Muscle layer of duodenum (tissue), 2 donors: ENCODE data around the gene NOL4L.

Experiments
- H3K27ac ChIP-seq: one replicate; pipeline ENCODE4 v1.7.0; 2013; ENCODE audit warnings: mild to moderate bottlenecking, low read length
- H3K27me3 ChIP-seq: one replicate; pipeline ENCODE4 v1.7.0; 2013; ENCODE audit warnings: low read depth, mild to moderate bottlenecking, control low read depth, low read length
- H3K36me3 ChIP-seq, 2 donors: one replicate each; pipeline ENCODE4 v1.7.0; 2013; ENCODE audit warnings: low read length in 2 of 2, control low read depth in 1 of 2, mild to moderate bottlenecking in 1 of 2; ENCODE audit not compliant: insufficient read depth in 2 of 2, control insufficient read depth in 1 of 2
- H3K4me1 ChIP-seq, 2 donors: one replicate each; pipeline ENCODE4 v1.7.0; 2013; ENCODE audit warnings: low read length in 2 of 2, mild to moderate bottlenecking in 2 of 2, control low read depth in 1 of 2, moderate library complexity in 1 of 2; ENCODE audit not compliant: insufficient read depth in 2 of 2, control insufficient read depth in 1 of 2
- H3K4me3 ChIP-seq, 2 donors: one replicate each; pipeline ENCODE4 v1.7.0; 2013; ENCODE audit warnings: low read length in 2 of 2, low read depth in 1 of 2, mild to moderate bottlenecking in 1 of 2
- H3K9me3 ChIP-seq, 2 donors: one replicate each; pipeline ENCODE4 v1.7.0; 2013; ENCODE audit warnings: low read length in 2 of 2, control low read depth in 1 of 2, mild to moderate bottlenecking in 1 of 2; ENCODE audit not compliant: control insufficient read depth in 1 of 2
- donor health status: healthy.

Gene NOL4L

DNA sequence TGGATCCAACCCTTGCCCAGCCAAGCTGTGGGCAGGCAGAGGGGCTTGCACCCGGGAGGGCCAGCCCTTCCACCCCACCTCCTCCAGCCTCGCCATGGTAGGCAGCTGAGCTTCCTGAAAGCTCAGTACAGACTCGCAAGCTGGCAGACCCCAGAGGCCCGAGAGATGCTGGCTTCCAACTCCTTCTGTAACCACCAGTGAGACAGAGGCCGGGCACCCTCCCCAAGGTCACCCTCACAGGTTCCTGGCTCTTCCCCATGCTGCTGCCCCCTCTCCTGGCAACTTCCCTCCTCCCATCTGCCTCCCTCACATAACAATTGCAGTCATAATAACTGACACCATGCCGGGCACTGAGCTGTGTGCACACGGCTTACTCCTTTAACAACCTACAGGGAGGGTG, 26.2 kb upstream of the NOL4L start:
- H3K9me3 ChIP-seq, result no peaks in the 10 kb centered on the region
- H3K27ac ChIP-seq, result no peak overlapping the region
- H3K4me3 ChIP-seq, result no peak overlapping the region

DNA sequence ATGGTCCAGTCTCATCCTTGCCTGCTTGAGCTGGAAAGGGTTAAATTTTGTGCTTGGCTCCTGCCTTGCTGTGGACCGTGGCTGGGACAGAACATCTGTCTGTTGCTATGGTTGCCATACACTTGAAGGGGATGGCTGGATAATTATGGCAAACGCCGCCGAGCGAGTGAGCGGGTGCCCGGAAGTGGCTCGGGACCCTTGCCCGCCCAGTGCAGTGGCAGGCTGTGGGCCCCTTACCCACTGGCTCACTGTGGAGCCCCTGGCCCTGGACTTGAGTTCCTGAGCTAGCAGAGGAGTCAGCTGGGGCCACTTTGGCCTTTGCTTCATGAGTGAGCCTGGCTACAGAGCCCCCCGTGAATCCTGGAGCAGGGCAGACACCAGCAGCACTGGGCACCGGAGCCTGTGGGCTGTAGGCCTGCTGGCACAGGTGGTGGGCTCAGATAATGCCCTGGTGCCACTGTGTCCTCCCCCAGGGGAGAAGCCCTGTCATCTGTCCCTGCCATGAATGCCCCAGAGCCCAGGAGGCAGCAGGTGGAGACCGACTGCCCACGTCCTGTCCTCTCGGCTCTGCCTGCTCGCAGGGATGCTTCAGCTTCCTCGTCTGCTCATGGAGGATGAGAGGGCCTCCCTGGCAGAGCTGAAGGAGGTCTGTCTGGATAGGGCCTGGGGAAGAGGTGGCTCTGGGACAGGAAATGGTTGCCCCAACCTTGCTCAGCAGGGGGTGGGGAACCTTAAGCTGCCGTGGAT, 25.5 kb upstream of the NOL4L start:
- H3K4me3 ChIP-seq, result no peak overlapping the region
- no peak overlapping the region for H3K27ac ChIP-seq
- H3K4me1 ChIP-seq, result no peaks in the 10 kb centered on the region
- H3K9me3 ChIP-seq, result no peaks in the 10 kb centered on the region
- H3K36me3 ChIP-seq, result no peaks in the 10 kb centered on the region
- no peaks in the 10 kb centered on the region for H3K27me3 ChIP-seq

More for the DNA sequence above, 26.2 kb upstream of the NOL4L start:
- no peaks in the 10 kb centered on the region for H3K4me1 ChIP-seq
- no peaks in the 10 kb centered on the region for H3K36me3 ChIP-seq
- no peaks in the 10 kb centered on the region for H3K27me3 ChIP-seq

DNA sequence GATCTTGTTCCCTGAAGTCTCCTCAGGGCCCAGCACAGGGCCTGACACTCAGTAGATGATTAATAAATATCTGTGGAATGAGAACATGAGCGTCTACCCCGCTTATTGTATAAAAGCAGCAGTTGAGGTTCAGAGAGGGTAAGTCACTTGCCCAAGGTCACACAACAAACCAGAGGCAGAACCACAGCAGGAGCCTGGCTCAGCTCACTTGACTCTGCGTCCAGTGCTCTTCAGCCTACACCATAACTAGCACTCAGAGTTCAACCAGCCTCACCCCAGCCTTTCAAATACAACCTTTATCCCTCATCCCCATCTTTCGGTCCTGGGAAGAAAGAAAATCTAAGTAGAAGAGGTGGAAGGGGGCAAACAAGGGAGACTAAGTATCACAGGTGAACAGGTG, 24.9 kb upstream of the NOL4L start:
- H3K27me3 ChIP-seq, result no peaks in the 10 kb centered on the region

DNA sequence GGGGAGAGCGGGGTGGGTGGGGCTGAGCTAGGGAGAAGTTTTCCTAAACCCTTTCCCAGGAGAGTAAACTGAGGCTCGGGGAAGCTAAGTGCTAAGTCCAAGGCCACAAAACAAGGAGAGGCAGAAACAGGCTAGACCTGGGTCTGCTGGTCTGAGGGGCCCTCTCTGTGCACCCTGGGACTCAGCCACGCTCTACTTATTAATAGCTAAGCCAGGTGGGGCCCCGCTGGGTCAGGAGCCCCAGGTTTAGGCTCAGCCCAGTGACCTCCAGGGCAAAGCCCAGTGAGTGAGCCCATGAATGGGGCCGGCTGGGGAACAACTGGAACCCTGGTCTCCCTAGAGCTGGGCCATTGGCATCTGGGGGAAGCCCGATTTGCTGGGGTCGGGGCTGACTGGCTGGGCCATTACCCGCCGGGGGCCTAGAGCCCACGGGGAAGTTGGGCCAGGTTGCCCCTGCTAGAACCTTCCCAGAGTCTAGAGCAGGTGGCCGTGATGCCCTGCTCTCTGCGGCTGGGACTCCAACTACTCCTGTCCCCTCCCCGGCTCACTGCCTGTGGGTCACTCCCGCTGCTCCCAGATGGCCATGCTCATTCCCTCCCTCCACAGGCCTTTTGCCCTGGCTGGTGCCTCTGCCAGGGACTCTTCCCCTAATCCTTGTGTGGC, 24.1 kb upstream of the NOL4L start:
- no peak overlapping the region for H3K4me3 ChIP-seq
- no peaks in the 10 kb centered on the region for H3K36me3 ChIP-seq
- H3K27me3 ChIP-seq, result no peaks in the 10 kb centered on the region
- H3K27ac ChIP-seq, result no peak overlapping the region
- H3K9me3 ChIP-seq, result no peaks in the 10 kb centered on the region
- H3K4me1 ChIP-seq, result no peaks in the 10 kb centered on the region

More for the DNA sequence above, 24.9 kb upstream of the NOL4L start:
- Histone ChIP-seq H3K27ac (no peak overlapping the region), H3K36me3 (no peaks in the 10 kb centered on the region), H3K4me1 (no peaks in the 10 kb centered on the region), H3K4me3 (no peak overlapping the region), H3K9me3 (no peaks in the 10 kb centered on the region)

DNA sequence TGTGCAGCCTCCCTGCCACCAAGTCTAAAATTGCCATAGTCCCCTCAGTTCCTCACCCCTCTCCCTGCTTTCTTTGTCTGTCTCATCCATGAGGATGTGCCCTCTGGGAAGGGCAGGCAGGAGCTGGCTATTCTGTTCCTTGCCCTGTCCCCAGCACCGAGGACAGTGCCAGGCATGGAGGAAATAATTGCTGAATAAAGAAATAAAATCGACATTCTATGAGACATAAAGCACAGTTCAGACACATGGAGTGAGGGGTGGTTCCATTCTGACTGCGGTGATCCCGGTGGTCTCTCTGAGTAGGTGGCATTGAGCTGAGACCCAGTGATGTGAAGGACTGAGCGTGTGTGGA, 23.5 kb upstream of the NOL4L start:
- H3K27me3 ChIP-seq, result no peaks in the 10 kb centered on the region
- H3K9me3 ChIP-seq, result no peaks in the 10 kb centered on the region
- no peak overlapping the region for H3K4me3 ChIP-seq
- H3K4me1 ChIP-seq, result no peaks in the 10 kb centered on the region
- H3K36me3 ChIP-seq, result no peaks in the 10 kb centered on the region
- H3K27ac ChIP-seq, result no peak overlapping the region

DNA sequence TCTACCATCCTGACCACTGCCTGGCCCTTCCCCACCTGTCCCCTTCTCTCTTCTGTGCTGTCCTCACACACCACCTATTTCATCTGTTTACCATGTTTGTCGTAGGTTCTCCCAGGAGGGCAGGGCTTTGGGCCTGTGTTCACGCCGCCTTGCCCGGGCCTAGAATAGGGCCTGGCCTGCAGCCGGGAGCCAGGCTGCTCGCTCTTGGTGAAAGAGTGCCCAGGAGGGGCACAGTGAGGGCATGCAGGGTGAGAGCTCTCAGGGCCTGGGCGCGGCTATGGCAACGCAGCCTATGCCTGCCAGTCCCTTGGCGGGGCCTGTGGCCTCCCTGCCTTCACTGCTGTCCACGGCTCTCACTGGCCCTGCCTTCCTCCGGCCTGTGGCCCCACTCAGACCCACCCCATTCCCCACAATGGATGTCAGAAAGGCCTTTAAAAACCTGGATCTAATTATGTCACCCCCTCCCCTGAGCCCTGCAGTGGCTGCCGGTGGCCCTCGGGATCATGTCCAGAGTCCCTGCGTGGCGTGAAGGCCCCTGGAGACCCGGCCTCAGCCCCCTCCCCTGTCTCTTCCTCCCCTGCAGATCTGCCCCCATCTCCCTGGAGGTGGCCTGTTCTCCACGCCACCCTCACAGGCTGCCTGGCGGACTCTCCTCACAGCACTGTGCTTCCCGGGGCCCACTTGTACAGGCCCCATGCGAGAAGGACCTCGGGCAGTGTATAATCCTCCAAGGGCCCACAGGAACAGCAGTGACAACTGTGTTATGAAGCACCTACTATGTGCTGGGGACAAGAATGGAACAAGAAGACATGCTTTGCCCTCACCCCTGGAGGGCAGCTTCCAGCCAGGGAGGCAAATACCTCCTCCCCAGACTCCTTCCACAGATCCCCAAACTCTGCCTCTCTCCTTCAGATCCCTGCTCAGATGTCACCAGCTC, 22.9 kb upstream of the NOL4L start:
- Histone ChIP-seq H3K27me3 (no peaks in the 10 kb centered on the region), H3K27ac (no peak overlapping the region)

DNA sequence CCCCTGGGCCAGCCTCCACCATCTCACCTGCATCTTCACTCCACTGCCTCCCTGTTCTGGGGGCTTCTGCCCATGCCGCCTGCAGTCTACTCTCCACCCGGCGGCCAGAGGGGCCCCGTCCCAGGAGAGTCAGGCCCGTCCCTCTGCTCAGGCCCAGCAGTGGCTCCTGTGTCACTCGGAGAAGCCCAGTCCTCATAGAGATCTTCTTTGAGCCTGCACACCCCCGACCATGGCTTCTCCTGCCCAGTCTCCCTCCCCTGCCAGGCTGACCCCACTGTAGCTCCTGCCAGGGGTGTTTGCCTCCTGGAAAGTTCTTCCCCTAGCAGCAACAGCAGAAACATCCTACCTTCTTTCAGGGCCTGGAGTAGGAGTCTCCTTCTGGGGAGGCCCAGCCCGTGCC, 22.2 kb upstream of the NOL4L start:
- no peaks in the 10 kb centered on the region for H3K4me1 ChIP-seq
- no peaks in the 10 kb centered on the region for H3K36me3 ChIP-seq
- no peaks in the 10 kb centered on the region for H3K9me3 ChIP-seq
- H3K4me3 ChIP-seq, result no peak overlapping the region
- H3K27me3 ChIP-seq, result no peaks in the 10 kb centered on the region
- H3K27ac ChIP-seq, result no peak overlapping the region

More for the DNA sequence above, 22.9 kb upstream of the NOL4L start:
- Histone ChIP-seq H3K4me3 (no peak overlapping the region), H3K9me3 (no peaks in the 10 kb centered on the region), H3K36me3 (no peaks in the 10 kb centered on the region), H3K4me1 (no peaks in the 10 kb centered on the region)

DNA sequence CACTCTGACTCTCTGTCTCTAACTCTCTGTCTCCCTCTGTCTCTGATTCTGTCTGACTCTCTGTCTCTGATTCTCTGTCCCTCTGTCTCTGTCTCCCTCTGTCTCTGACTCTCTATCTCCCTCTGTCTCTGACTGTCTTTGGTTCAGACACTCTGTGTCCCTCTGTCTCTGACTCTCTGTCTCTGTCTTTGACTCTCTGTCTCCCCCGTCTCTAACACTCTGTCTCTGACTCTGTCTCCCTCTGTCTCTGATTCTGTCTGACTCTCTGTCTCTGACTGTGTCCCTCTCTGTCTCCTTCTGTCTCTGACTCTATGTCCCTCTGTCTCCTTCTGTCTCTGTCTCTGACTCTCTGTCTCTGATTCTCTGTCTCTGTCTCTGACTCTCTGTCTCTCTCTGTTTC, 21.7 kb upstream of the NOL4L start:
- no peak overlapping the region for H3K27ac ChIP-seq
- no peaks in the 10 kb centered on the region for H3K9me3 ChIP-seq
- H3K27me3 ChIP-seq, result no peaks in the 10 kb centered on the region
- no peaks in the 10 kb centered on the region for H3K4me1 ChIP-seq
- H3K36me3 ChIP-seq, result no peaks in the 10 kb centered on the region
- H3K4me3 ChIP-seq, result no peak overlapping the region

DNA sequence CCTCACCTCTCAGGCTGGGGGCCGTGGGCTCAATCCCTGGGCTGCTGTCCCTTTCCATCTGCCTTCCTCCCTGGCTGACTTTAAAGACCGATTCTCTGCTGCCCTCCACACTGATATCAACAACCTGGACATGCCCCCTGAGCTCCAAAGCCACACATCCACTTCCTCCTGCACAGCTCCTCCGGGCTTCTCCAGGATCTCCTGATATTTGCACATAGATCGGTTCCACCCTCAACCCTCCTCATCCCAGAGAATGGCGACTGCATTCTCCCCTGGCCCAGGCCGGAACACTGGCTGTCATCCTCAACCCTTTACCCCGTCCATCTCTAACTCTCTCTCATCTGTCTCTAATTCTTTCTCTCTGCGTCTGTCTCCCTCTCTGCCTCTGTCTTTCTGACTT, 21.0 kb upstream of the NOL4L start:
- H3K27me3 ChIP-seq, result no peaks in the 10 kb centered on the region
- H3K27ac ChIP-seq, result no peak overlapping the region
- H3K4me3 ChIP-seq, result no peak overlapping the region
- H3K36me3 ChIP-seq, result no peaks in the 10 kb centered on the region
- no peaks in the 10 kb centered on the region for H3K4me1 ChIP-seq
- no peaks in the 10 kb centered on the region for H3K9me3 ChIP-seq

DNA sequence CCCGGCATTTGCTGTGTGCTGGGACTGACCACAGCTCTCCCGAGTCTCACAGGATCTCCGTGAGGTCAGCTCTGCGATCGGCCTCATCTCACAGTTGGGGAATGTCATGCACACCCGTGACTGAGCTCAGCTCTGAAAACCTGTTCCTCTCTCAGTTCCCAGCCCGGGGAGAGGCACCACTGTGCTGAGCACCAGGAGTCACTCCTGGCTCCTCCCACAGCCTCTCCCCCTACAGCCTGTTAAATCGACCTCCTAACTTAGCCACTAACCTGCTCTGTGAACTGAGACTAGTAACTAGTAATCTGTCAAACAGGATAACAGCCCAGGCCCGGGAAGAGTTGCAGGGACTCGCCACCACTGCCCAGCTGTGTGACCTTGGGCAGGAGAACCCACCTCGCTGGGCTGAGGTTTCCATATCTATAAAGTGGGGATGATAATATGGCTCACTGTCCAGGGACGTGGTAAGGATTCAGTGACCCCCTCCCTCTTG, 20.1 kb upstream of the NOL4L start:
- Histone ChIP-seq H3K4me1 (no peaks in the 10 kb centered on the region), H3K27me3 (no peaks in the 10 kb centered on the region), H3K9me3 (no peaks in the 10 kb centered on the region), H3K27ac (no peak overlapping the region), H3K4me3 (no peak overlapping the region), H3K36me3 (no peaks in the 10 kb centered on the region)

DNA sequence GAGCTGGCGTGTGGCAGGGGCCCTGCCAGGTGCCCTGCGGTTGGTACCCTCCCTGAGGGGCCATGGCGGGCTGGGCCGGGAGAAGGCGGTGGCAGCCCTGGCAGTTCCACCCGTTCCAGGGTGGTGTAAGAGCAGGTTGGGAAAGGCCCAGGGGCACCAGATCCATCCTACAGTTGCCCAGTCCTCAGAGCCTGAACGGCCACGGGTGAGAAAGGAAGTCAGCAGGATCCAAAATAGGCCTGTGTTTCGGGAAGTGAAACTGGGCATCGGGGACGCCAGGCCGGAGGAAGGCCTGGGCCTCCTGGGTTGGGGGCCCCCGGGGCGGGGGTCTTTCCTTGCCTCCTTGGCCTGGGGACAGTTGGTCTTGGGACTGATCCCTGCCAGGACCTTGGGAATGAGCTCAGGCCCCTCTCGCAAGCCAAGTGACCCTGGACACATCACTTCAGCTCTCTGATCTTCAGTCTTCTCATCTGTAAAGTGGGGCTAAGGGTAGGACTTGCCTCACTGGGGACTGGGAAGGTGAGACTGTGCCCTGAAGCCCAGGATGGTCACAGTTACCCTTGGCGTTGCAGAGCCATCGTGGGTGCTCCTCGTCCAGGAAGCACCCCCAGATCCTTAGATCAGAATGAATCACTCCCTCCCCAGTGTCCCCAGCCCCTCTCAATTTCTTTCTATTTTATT, 18.1 kb upstream of the NOL4L start:
- H3K36me3 ChIP-seq, result no peaks in the 10 kb centered on the region
- H3K27me3 ChIP-seq, result no peaks in the 10 kb centered on the region
- no peaks in the 10 kb centered on the region for H3K4me1 ChIP-seq
- H3K9me3 ChIP-seq, result no peaks in the 10 kb centered on the region
- no peak overlapping the region for H3K27ac ChIP-seq
- H3K4me3 ChIP-seq, result no peak overlapping the region
